NT2/D1 (cell line): ENCODE measurements around the gene ACOXL.

ENCODE experiments used
- SUZ12 ChIP-seq: IDR thresholded peaks from 2 replicates; pipeline ENCODE4 v1.6.1; 2011; ENCODE audit not compliant: insufficient read length, insufficient read depth; ENCODE audit errors: extremely low read depth
- YY1 ChIP-seq: IDR thresholded peaks from 2 replicates; pipeline ENCODE4 v1.6.1; 2011; ENCODE audit not compliant: insufficient read length, insufficient read depth
- ZNF274 ChIP-seq: IDR thresholded peaks from 2 replicates; pipeline ENCODE4 v1.6.1; 2011; ENCODE audit warnings: mild to moderate bottlenecking, low read depth, low read length

DNA sequence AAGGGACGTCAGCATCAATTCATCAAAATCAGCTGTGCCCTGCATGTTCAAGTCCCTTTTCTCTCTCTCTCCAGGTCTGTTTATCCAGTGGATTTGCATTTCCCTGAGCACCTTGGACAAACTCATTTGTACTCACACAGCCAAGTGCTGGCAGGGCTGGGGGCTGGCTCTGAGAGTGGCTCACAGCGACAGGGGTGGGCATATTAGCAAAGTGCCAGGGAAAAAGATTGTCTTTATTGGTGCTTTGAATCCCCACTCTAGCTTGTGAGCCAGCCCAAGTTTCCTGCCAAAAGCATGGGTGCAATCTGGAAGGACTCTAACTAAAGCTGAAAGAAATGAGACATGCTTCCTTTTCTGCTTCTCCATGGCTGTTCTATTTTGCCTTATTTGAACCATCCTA is 56.6 kb downstream of the ACOXL start:
- TF ChIP-seq YY1 (no peak), ZNF274 (no peak), SUZ12 (no peak)
